DMS114 treated with DMSO at 0.1 percent for 48 hours (cell line): ENCODE results near the gene HIRA.
"Not testable (repeated sequence)": the region's sequence is repeated elsewhere in the genome, so short reads cannot be mapped to it uniquely, and the experiment has no call there.

ENCODE experiments used
- DNase-seq: peaks from one replicate; lab custom pipeline; 2025; ENCODE audit not compliant: unreplicated experiment; lab: John Stamatoyannopoulos, UW

Gene HIRA

GRCh38 chr22:19443544-19444211 lies 12.1 kb upstream of the HIRA start:
- DNase-seq, result no peak

- DNase-seq, result no peak
Observed at GRCh38 chr22:19442166-19442565, 10.6 kb upstream of the HIRA start.

- no peak for DNase-seq
Observed at GRCh38 chr22:19440411-19441195, 9.1 kb upstream of the HIRA start.

GRCh38 chr22:19438298-19438697 lies 6.8 kb upstream of the HIRA start:
- DNase-seq, result no peak

- not testable (repeated sequence) for DNase-seq
Observed at GRCh38 chr22:19436444-19437161, 5.1 kb upstream of the HIRA start.

GRCh38 chr22:19434829-19435580 lies 3.5 kb upstream of the HIRA start:
- DNase-seq, result no peak

GRCh38 chr22:19434401-19434800 lies 2.9 kb upstream of the HIRA start:
- DNase-seq, result no peak

- DNase-seq, result peak; percentile 83
Observed at GRCh38 chr22:19432133-19432851, 759 bp upstream of the HIRA start, which contains the start of gene MRPL40. Gene MRPL40 (plus strand): TSS chr22:19432545. CDS start chr22:19432555, 10 bp downstream.

GRCh38 chr22:19430890-19431541 lies 517 bp downstream of the HIRA start:
- no peak for DNase-seq

- DNase-seq, result no peak
Observed at GRCh38 chr22:19429950-19430889, 1.3 kb downstream of the HIRA start.

- no peak for DNase-seq
Observed at GRCh38 chr22:19424186-19424500, 7.4 kb downstream of the HIRA start.

GRCh38 chr22:19422440-19423301 lies 8.9 kb downstream of the HIRA start:
- no peak for DNase-seq

- DNase-seq, result no peak
Observed at GRCh38 chr22:19420321-19420720, 11.2 kb downstream of the HIRA start.

GRCh38 chr22:19419464-19420178 lies 11.9 kb downstream of the HIRA start:
- no peak for DNase-seq

- no peak for DNase-seq
Observed at GRCh38 chr22:19419086-19419463, 12.5 kb downstream of the HIRA start.

- no peak for DNase-seq
Observed at GRCh38 chr22:19412923-19413322, 18.6 kb downstream of the HIRA start.

- no peak for DNase-seq
Observed at GRCh38 chr22:19412478-19412877, 19.1 kb downstream of the HIRA start.

- DNase-seq, result no peak
Observed at GRCh38 chr22:19411690-19412045, 19.9 kb downstream of the HIRA start.
